Nephron progenitor cell (in vitro differentiated cells): ENCODE measurements around the gene ADAM10.
A peak's percentile ranks its signal among the peaks of the same experiment; 100 is the strongest.

Source experiments
- DNase-seq: peaks from one replicate; pipeline ENCODE4 v3.0.0; 2021
- H3K27ac Mint-ChIP-seq: 2 replicates; pipeline ENCODE4 v1.8.0; 2021; ENCODE audit warnings: mild to moderate bottlenecking, moderate library complexity, mixed read lengths
- H3K27me3 Mint-ChIP-seq: 2 replicates; pipeline ENCODE4 v1.8.0; 2021; ENCODE audit warnings: mild to moderate bottlenecking, low read depth, mixed read lengths; ENCODE audit not compliant: poor library complexity
- H3K36me3 Mint-ChIP-seq: 2 replicates; pipeline ENCODE4 v1.8.0; 2021; ENCODE audit warnings: low read depth, mixed read lengths
- H3K4me1 Mint-ChIP-seq: 2 replicates; pipeline ENCODE4 v1.8.0; 2021; ENCODE audit warnings: mixed read lengths
- H3K4me3 Mint-ChIP-seq: 2 replicates; pipeline ENCODE4 v1.8.0; 2021; ENCODE audit warnings: mild to moderate bottlenecking, moderate library complexity, mixed read lengths
- H3K9me3 Mint-ChIP-seq: 2 replicates; pipeline ENCODE4 v1.8.0; 2021; ENCODE audit warnings: mild to moderate bottlenecking, moderate library complexity, mixed read lengths
- TF ChIP-seq, protein P1 (sequence below): fragments of 200-600 bp; sonication (generic); IDR thresholded peaks from 2 replicates; pipeline ENCODE4 v1.5.0; 2021; ENCODE audit warnings: antibody characterized with exemption

Gene ADAM10

DNA sequence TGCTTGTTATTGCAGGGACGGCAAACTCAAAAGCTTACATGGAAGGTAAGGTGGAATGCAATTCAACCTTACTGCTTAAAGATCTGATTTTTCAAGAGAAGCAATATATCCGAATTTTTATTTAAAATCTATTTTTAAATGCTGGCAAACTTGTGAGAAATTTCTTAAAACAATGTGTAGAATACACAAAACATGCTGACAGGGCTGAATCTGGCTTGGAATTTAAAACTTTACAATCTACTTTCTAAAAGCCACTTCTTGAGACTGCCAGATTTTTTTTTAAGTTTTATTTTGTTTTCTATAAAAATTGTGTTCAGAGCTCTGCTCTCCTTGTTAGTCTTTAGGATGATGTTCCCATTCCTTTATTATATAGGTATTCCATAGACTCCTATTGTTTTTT lies 146.7 kb downstream of the ADAM10 start:
- TF ChIP-seq, protein P1, sequence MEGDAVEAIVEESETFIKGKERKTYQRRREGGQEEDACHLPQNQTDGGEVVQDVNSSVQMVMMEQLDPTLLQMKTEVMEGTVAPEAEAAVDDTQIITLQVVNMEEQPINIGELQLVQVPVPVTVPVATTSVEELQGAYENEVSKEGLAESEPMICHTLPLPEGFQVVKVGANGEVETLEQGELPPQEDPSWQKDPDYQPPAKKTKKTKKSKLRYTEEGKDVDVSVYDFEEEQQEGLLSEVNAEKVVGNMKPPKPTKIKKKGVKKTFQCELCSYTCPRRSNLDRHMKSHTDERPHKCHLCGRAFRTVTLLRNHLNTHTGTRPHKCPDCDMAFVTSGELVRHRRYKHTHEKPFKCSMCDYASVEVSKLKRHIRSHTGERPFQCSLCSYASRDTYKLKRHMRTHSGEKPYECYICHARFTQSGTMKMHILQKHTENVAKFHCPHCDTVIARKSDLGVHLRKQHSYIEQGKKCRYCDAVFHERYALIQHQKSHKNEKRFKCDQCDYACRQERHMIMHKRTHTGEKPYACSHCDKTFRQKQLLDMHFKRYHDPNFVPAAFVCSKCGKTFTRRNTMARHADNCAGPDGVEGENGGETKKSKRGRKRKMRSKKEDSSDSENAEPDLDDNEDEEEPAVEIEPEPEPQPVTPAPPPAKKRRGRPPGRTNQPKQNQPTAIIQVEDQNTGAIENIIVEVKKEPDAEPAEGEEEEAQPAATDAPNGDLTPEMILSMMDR, result no peak
- DNase-seq, result no peak
- H3K9me3 Mint-ChIP-seq, result peaks cover 11% of the 10 kb centered on the region
- no peak overlapping the region for H3K27ac Mint-ChIP-seq
- H3K4me1 Mint-ChIP-seq, result peaks cover 1% of the 10 kb centered on the region
- H3K36me3 Mint-ChIP-seq, result peaks cover 70% of the 10 kb centered on the region
- no peak overlapping the region for H3K4me3 Mint-ChIP-seq
- no peaks in the 10 kb centered on the region for H3K27me3 Mint-ChIP-seq

DNA sequence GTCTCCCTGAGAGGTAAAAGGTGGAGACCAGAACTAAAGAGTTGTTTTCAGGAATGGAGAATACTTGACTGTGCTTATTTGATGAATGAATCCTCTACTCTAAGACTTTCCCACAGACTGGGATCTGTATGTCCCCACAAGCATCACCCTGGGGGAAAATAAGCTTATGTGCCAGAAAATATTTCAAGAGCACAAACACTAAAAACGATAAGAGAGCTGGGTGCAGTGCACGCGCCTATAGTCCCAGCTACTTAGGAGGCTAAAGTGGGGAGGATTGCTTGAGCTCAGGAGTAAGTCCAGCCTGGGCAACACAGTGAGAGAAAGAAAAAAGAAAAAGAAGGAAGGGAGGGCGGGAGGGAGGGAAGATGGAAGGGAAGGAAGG lies 150.7 kb downstream of the ADAM10 start:
- Mint-ChIP-seq H3K36me3 (peaks cover 70% of the 10 kb centered on the region), H3K9me3 (peaks cover 11% of the 10 kb centered on the region), H3K4me3 (no peak overlapping the region), H3K27ac (peak overlapping the region; percentile 63), H3K4me1 (peaks cover 15% of the 10 kb centered on the region), H3K27me3 (no peaks in the 10 kb centered on the region)
- no peak for DNase-seq
- TF ChIP-seq, protein P1, result no peak

DNA sequence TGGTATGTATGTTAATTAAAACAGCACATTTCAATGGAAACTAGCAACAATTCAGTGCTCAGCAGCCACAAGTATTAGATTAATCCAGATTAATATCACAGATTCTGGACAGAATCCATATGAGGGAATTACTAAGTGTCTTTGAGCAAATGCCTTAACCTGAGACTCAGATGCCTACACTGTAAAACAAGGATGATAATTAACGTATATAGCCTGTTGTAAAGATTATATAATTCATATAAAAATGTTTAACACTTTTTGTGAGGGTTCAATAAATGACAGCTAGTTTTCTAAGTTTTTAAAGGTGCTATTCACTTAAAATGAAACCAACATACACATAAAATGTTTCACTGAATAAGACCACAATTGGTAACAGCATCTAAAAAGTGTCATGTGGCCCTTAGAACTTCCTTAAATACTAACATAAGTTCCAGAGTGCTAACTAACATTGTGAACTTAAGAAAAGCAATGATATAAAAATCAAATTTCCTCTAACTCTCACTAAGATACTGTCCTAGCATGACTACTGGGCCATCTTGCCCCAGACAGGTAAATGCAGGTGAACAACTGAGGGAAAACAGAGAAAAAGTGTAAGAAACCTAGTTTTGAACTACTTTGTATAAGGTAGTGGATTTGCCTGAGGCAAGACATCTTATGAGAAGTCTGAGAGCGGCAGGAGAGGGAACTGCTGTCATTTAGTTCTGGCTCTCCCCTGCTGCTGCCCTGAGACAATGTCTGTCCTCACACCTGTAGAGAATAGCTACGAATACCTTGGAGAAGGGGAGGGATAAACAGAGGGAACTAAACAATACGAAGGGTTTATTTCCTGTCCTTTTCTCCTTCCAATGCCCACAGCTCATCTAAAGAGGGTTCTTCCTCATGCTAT lies 151.3 kb downstream of the ADAM10 start:
- TF ChIP-seq, protein P1, result no peak
- H3K4me1 Mint-ChIP-seq, result peaks cover 15% of the 10 kb centered on the region
- no peak for DNase-seq
- H3K27ac Mint-ChIP-seq, result peak overlapping the region; percentile 63
- peaks cover 11% of the 10 kb centered on the region for H3K9me3 Mint-ChIP-seq
- no peaks in the 10 kb centered on the region for H3K27me3 Mint-ChIP-seq
- H3K36me3 Mint-ChIP-seq, result peaks cover 69% of the 10 kb centered on the region
- H3K4me3 Mint-ChIP-seq, result no peak overlapping the region

- no peak for DNase-seq
- Mint-ChIP-seq H3K27ac (peak overlapping the region; percentile 10), H3K4me3 (no peak overlapping the region), H3K27me3 (no peaks in the 10 kb centered on the region), H3K9me3 (peaks cover 11% of the 10 kb centered on the region), H3K4me1 (peaks cover 15% of the 10 kb centered on the region), H3K36me3 (peaks cover 56% of the 10 kb centered on the region)
- TF ChIP-seq, protein P1, result no peak
Observed at GRCh38 chr15:58595516-58596263, 153.8 kb downstream of the ADAM10 start.

GRCh38 chr15:58594898-58595297 lies 154.6 kb downstream of the ADAM10 start:
- no peak for DNase-seq
- H3K27me3 Mint-ChIP-seq, result no peaks in the 10 kb centered on the region
- no peak overlapping the region for H3K27ac Mint-ChIP-seq
- no peak overlapping the region for H3K4me3 Mint-ChIP-seq
- peaks cover 15% of the 10 kb centered on the region for H3K4me1 Mint-ChIP-seq
- TF ChIP-seq, protein P1, result no peak
- H3K9me3 Mint-ChIP-seq, result peaks cover 11% of the 10 kb centered on the region
- H3K36me3 Mint-ChIP-seq, result peaks cover 50% of the 10 kb centered on the region
